Fibroblast of pulmonary artery (primary cell): ENCODE results near the gene PHF23.
A peak's percentile ranks its signal among the peaks of the same experiment; 100 is the strongest.

ENCODE experiments used
- DNase-seq: peaks from one replicate; pipeline ENCODE4 v3.0.0-alpha.2; 2010; ENCODE audit warnings: low read depth
- H3K4me3 ChIP-seq: replicated peaks from 2 replicates; pipeline ENCODE4 v1.5.1; 2011; ENCODE audit warnings: low read depth, mild to moderate bottlenecking, control low read depth, low read length, moderate library complexity
- TF ChIP-seq, protein P1 (sequence below): IDR thresholded peaks from 2 replicates; pipeline ENCODE4 v1.5.1; 2011; ENCODE audit warnings: mild to moderate bottlenecking, control low read depth, low read length, inconsistent platforms; ENCODE audit errors: missing control alignments

The PHF23 gene

GRCh38 chr17:7281074-7281952 is 42.1 kb upstream of the PHF23 start, which contains the start of gene SLC2A4:
TSS of gene SLC2A4 (plus strand) at chr17:7281718. CDS start at chr17:7281935, 217 bp downstream.
- DNase-seq, result peak; percentile 95
- H3K4me3 ChIP-seq, result peak within 1 kb of the TSS; percentile 51
- TF ChIP-seq, protein P1, sequence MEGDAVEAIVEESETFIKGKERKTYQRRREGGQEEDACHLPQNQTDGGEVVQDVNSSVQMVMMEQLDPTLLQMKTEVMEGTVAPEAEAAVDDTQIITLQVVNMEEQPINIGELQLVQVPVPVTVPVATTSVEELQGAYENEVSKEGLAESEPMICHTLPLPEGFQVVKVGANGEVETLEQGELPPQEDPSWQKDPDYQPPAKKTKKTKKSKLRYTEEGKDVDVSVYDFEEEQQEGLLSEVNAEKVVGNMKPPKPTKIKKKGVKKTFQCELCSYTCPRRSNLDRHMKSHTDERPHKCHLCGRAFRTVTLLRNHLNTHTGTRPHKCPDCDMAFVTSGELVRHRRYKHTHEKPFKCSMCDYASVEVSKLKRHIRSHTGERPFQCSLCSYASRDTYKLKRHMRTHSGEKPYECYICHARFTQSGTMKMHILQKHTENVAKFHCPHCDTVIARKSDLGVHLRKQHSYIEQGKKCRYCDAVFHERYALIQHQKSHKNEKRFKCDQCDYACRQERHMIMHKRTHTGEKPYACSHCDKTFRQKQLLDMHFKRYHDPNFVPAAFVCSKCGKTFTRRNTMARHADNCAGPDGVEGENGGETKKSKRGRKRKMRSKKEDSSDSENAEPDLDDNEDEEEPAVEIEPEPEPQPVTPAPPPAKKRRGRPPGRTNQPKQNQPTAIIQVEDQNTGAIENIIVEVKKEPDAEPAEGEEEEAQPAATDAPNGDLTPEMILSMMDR, result no peak

DNA sequence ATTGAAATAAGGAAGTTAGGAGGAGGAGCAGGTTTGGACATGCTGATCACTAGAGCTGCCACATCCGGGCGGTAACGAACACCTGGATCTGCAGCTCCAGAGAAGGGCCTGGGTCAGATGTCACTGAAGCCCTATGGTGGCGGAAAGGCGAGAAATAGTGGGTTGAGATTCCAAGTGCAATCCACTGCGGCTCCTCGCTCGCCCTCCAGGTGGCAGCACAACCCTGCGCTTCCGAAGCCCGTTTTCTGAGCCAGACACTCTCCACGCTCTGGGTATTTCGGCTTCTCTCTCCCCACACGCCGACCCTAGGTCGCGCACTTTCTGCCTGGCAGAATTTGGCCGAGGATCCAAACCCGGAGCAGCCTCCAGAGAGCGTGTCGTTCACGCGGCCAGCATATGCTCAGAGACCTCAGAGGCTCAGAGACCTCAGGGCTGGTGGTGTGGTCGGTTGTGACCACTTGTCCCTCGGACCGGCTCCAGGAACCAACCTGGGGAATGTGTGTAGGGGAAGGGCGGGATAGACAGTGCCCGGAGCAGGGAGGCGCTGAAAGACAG is 41.3 kb upstream of the PHF23 start:
- DNase-seq, result peak; percentile 84
- peak overlapping the region; percentile 51 for H3K4me3 ChIP-seq
- TF ChIP-seq, protein P1, result peak; percentile 97

DNA sequence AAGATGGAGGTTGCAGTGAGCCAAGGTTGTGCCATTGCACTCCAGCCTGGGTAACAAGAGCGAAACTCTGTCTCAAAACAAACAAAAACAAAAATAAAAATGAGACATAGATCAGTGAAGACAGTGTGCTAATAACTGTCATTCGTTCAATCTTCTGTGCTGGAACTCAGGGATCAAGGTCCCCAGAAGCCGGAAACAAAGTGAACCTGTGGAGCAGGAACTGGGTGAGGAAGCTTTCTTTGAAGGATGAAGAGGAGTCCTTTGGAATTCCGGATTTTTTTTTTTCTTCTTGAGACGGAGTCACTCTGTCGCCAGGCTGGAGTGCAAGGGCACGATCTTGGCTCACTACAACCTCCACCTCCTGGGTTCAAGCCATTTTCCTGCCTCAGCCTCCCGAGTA is 40.2 kb upstream of the PHF23 start:
- TF ChIP-seq, protein P1, result no peak
- no peak overlapping the region for H3K4me3 ChIP-seq
- DNase-seq, result no peak

GRCh38 chr17:7266784-7267183 is 27.5 kb upstream of the PHF23 start:
- DNase-seq, result no peak
- TF ChIP-seq, protein P1, result no peak
- H3K4me3 ChIP-seq, result no peak overlapping the region

- DNase-seq, result no peak
- H3K4me3 ChIP-seq, result no peak overlapping the region
- TF ChIP-seq, protein P1, result no peak
Observed at GRCh38 chr17:7263801-7264078, 24.5 kb upstream of the PHF23 start.

- TF ChIP-seq, protein P1, result no peak
- no peak for DNase-seq
- peak overlapping the region; percentile 19 for H3K4me3 ChIP-seq
Observed at GRCh38 chr17:7262935-7263800, 23.9 kb upstream of the PHF23 start.
